Vagina (tissue), 2 donors: ENCODE data around the gene PRAMEF10.
"Not testable (repeated sequence)": the region's sequence is repeated elsewhere in the genome, so short reads cannot be mapped to it uniquely, and the experiment has no call there.

Experiments used
- CTCF ChIP-seq, 3 experiments: fragments of 450-650 bp in 2 of 3; fragments of 200-600 bp in 1 of 3; sonication (generic) in 1 of 3; IDR thresholded peaks; one replicate each; pipeline ENCODE4 v1.5.1; 2017 to 2019; ENCODE audit warnings: antibody characterized with exemption in 3 of 3, mild to moderate bottlenecking in 2 of 3, moderate library complexity in 2 of 3
- POLR2A ChIP-seq, 2 donors: fragments of 450-650 bp; IDR thresholded peaks; one replicate each; pipeline ENCODE4 v1.6.1; 2017; ENCODE audit warnings: antibody characterized with exemption in 2 of 2, mild to moderate bottlenecking in 2 of 2, moderate library complexity in 2 of 2

- TF ChIP-seq CTCF, POLR2A (IDR thresholded peaks at IDR 0.05): not testable (repeated sequence)
Measured at GRCh38 chr1:12921749-12922148, 23.7 kb upstream of the PRAMEF10 start.
